ENCODE data around the gene LY6G6F.

GRCh38 chr6:31736021-31736767, 29.5 kb downstream of the LY6G6F start, which contains the start of gene CLIC1:
- TF ChIP-seq MYC (IDR thresholded peaks at IDR 0.05; ENCODE audit: insufficient read depth, insufficient read length, insufficient replicate concordance, low read length, severe bottlenecking): no peak
- no peak for TF ChIP-seq PAX5 (IDR thresholded peaks at IDR 0.05; ENCODE audit: borderline replicate concordance, low read depth, low read length)
- TF ChIP-seq TCF12 (IDR thresholded peaks at IDR 0.05; ENCODE audit: low read depth, low read length): no peak
- TF ChIP-seq CTCF (IDR thresholded peaks at IDR 0.05 in 2 of 3, conservative IDR thresholded peaks at IDR 0.05 in 1 of 3; ENCODE audit: control insufficient read depth in 2 of 3, extremely low read depth in 1 of 3, insufficient read depth in 1 of 3, low read depth in 3 of 3, low read length in 3 of 3): no peak

All from GM12878 (cell line).